HL-60 (cell line): ENCODE results near the gene TBX4.

ENCODE experiments used
- DNase-seq, 2 experiments: peaks; one replicate each; pipeline ENCODE4 v3.0.0-alpha.2; 2010 to 2020; ENCODE audit warnings: low read depth in 1 of 2, low spot score in 1 of 2
- H3K27ac ChIP-seq: fragments of 250-450 bp; sonication (Bioruptor Pico); replicated peaks from 2 replicates; pipeline ENCODE4 v1.5.1; 2020; ENCODE audit warnings: mild to moderate bottlenecking, moderate library complexity
- H3K27me3 ChIP-seq: fragments of 250-450 bp; sonication (Bioruptor Pico); 2 replicates; pipeline ENCODE4 v1.5.1; 2021; ENCODE audit warnings: mild to moderate bottlenecking, moderate library complexity; ENCODE audit not compliant: insufficient read depth, poor library complexity, severe bottlenecking
- H3K4me3 ChIP-seq: replicated peaks from 2 replicates; pipeline ENCODE4 v1.5.1; 2011; ENCODE audit warnings: mild to moderate bottlenecking, control low read depth, low read length; ENCODE audit not compliant: insufficient read depth
- GABPA ChIP-seq: IDR thresholded peaks from 2 replicates; pipeline ENCODE4 v1.6.1; 2012; ENCODE audit warnings: low read depth
- POLR2AphosphoS5 ChIP-seq: IDR thresholded peaks from 2 replicates; pipeline ENCODE4 v1.6.1; 2012; ENCODE audit warnings: low read depth
- SPI1 ChIP-seq: IDR thresholded peaks from 2 replicates; pipeline ENCODE4 v1.6.1; 2012; ENCODE audit warnings: low read depth, mild to moderate bottlenecking, borderline replicate concordance
- TF ChIP-seq, protein P1 (sequence below): IDR thresholded peaks from 2 replicates; pipeline ENCODE4 v1.6.1; 2012; ENCODE audit warnings: low read depth; ENCODE audit not compliant: insufficient replicate concordance
- TF ChIP-seq, protein P2 (sequence below): IDR thresholded peaks from one replicate; pipeline ENCODE4 v1.5.1; 2011; ENCODE audit warnings: low read length, control low read depth, inconsistent platforms; ENCODE audit not compliant: insufficient read depth

TBX4 gene

DNA sequence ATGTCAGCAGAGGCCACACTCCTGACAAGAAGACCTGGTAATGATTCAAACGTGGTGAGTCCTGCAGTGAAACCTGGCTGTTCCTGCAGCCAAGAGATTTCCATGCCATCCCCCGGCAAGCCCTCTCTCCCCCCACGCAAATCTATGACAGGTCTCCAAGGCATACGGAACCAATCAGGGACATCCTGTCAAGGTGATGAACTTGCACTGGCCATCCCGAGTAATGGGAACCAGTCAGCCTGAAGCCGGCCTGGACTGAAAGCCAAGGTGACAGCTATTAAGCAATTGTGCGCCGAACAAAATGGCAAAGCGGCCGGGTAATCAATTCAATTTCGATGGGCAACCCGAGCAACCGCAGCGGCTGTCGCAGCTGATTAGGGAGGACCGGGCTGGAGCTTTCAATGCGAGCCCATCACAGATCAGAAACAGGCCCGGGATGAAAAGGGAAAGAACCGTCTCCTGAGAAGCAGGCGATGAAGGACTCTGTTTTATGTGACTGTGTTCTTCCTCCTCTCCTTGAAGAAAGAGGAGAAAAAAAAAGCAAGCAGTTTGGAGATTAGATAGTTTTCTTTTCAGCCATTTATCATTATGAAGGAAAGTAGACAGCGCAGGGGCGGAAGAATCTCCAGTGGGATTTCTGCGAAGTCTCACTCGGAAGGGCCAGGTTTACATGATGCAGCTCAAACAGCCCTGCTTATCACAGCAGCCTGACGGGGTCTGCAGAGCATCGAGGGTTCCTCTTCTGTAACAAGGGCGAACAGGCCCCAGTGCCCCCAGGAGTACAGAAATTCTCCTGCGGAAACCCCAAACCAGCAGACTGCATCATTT lies 35.2 kb downstream of the TBX4 start:
- no peak for TF ChIP-seq SPI1
- TF ChIP-seq, protein P1, sequence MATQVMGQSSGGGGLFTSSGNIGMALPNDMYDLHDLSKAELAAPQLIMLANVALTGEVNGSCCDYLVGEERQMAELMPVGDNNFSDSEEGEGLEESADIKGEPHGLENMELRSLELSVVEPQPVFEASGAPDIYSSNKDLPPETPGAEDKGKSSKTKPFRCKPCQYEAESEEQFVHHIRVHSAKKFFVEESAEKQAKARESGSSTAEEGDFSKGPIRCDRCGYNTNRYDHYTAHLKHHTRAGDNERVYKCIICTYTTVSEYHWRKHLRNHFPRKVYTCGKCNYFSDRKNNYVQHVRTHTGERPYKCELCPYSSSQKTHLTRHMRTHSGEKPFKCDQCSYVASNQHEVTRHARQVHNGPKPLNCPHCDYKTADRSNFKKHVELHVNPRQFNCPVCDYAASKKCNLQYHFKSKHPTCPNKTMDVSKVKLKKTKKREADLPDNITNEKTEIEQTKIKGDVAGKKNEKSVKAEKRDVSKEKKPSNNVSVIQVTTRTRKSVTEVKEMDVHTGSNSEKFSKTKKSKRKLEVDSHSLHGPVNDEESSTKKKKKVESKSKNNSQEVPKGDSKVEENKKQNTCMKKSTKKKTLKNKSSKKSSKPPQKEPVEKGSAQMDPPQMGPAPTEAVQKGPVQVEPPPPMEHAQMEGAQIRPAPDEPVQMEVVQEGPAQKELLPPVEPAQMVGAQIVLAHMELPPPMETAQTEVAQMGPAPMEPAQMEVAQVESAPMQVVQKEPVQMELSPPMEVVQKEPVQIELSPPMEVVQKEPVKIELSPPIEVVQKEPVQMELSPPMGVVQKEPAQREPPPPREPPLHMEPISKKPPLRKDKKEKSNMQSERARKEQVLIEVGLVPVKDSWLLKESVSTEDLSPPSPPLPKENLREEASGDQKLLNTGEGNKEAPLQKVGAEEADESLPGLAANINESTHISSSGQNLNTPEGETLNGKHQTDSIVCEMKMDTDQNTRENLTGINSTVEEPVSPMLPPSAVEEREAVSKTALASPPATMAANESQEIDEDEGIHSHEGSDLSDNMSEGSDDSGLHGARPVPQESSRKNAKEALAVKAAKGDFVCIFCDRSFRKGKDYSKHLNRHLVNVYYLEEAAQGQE = no peak
- TF ChIP-seq, protein P2, sequence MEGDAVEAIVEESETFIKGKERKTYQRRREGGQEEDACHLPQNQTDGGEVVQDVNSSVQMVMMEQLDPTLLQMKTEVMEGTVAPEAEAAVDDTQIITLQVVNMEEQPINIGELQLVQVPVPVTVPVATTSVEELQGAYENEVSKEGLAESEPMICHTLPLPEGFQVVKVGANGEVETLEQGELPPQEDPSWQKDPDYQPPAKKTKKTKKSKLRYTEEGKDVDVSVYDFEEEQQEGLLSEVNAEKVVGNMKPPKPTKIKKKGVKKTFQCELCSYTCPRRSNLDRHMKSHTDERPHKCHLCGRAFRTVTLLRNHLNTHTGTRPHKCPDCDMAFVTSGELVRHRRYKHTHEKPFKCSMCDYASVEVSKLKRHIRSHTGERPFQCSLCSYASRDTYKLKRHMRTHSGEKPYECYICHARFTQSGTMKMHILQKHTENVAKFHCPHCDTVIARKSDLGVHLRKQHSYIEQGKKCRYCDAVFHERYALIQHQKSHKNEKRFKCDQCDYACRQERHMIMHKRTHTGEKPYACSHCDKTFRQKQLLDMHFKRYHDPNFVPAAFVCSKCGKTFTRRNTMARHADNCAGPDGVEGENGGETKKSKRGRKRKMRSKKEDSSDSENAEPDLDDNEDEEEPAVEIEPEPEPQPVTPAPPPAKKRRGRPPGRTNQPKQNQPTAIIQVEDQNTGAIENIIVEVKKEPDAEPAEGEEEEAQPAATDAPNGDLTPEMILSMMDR = no peak
- no peak for TF ChIP-seq POLR2AphosphoS5
- no peak for TF ChIP-seq GABPA
- no peak for DNase-seq
- H3K4me3 ChIP-seq = no peak overlapping the region
- H3K27me3 ChIP-seq = no peaks in the 10 kb centered on the region
- H3K27ac ChIP-seq = no peak overlapping the region

DNA sequence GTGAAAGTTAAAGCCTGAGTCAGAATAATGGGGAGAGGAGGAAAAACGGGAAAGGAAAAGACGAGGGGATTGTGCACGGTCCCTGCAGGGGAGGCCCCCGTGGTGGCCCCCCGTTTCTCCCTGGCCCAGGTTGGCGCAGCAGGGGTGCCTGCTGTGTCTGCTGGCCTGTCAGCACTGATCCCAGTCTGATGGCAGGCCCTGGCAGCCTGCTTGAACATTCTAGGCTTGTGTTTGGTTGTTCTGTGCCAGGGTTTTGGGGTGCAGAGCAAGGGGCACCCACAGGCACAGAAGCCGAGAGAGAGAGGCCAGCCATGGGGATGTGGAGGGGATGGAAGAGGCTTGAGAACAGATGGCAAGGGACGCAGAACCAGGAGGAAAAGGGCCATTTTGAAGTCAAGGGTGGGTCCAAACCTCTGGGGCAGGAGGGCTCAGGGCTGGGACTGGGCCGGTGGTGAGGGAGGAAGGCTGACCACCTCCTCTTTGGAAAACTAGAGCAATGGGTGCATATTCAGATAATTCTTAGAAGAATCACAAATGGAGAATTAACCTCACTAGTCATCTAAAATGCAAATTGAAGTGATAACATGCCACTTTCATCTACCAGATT lies 35.9 kb downstream of the TBX4 start:
- TF ChIP-seq, protein P1 = no peak
- TF ChIP-seq SPI1 = no peak
- TF ChIP-seq GABPA = no peak
- TF ChIP-seq POLR2AphosphoS5 = no peak
- TF ChIP-seq, protein P2 = no peak
- H3K4me3 ChIP-seq = no peak overlapping the region
- H3K27ac ChIP-seq = no peak overlapping the region
- H3K27me3 ChIP-seq = no peaks in the 10 kb centered on the region
- no peak for DNase-seq

DNA sequence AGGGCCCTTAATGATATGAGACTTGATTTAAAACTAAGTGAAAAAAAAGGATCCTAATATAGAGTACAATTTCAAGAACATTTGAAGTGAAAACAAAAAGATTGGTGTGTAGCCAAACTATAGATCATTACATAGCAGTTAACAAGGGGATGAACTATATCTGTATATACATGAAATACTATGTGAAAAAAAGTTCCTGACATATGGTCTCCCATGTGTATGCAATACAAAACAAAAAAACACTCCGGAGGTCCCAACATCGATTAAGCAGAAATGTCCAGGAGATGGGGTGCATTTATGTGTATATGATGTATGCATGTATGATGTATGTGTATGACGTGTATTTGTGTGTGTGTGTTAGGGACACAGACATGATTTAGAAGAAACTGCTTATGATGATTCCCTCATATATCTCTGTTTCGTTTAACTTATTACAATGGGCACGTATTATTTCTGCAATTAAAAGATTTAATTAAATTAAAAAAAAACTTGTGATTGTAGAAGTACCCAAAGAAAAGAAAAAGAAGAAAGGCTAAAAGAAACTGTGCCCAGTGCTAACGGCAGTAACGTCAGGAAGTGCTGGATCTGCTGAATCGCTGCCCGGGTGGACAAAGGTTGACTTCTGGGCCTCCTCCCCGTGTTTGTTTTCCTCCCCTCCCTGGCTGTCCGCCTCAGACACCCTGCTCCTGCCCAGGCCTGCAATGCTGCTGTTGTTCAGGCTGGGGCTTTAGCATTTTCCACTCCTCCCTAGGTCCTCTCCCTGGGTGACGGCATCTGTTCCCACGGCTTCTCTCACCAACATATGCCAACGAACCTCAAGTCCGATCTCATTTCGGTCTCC lies 36.9 kb downstream of the TBX4 start:
- H3K27me3 ChIP-seq = no peaks in the 10 kb centered on the region
- no peak overlapping the region for H3K4me3 ChIP-seq
- no peak for DNase-seq
- no peak overlapping the region for H3K27ac ChIP-seq
- TF ChIP-seq POLR2AphosphoS5 (no peak), SPI1 (no peak), GABPA (no peak)
- TF ChIP-seq, protein P1 = no peak
- TF ChIP-seq, protein P2 = no peak
